ENCODE results near the gene FAM210A. TPM values are rescaled to one million over a fixed set of nuclear protein-coding genes. Genes with fewer than 3 reads are reported as not detected.
"Not testable (repeated sequence)": the region's sequence is repeated elsewhere in the genome, so short reads cannot be mapped to it uniquely, and the experiment has no call there.

FAM210A gene
- total and polyA plus RNA-seq, 2 donors, result 7.4 to 13.3 TPM

- no peak for DNase-seq (ENCODE audit: low read depth in 6 of 9, low spot score in 9 of 9)
- no peaks in the 10 kb centered on the region for H3K36me3 ChIP-seq (ENCODE audit: control insufficient read depth in 2 of 2, insufficient read depth in 2 of 2, low read length in 1 of 2)
- H3K4me3 ChIP-seq (ENCODE audit: low read length in 2 of 2), result no peak overlapping the region
- peaks cover 0 to 3% of the 10 kb centered on the region in 2 donors for H3K9me3 ChIP-seq (ENCODE audit: control insufficient read depth in 2 of 2, insufficient read depth in 1 of 2, low read length in 1 of 2)
- no peak overlapping the region for H3K27ac ChIP-seq (ENCODE audit: low read depth in 1 of 2, low read length in 1 of 2)
- 98% methylated on average over 2 of the region's 2 CpGs for WGBS
- H3K4me1 ChIP-seq (ENCODE audit: control insufficient read depth in 2 of 2, insufficient read depth in 2 of 2, low read length in 2 of 2), result peaks cover 2 to 10% of the 10 kb centered on the region in 2 donors
- H3K27me3 ChIP-seq (ENCODE audit: control insufficient read depth in 2 of 2, insufficient read depth in 1 of 2, low read length in 1 of 2), result no peaks in the 10 kb centered on the region
Measured at GRCh38 chr18:13715330-13715729, 11.0 kb downstream of the FAM210A start.

- Histone ChIP-seq H3K4me1 (ENCODE audit: control insufficient read depth in 2 of 2, insufficient read depth in 2 of 2, low read length in 2 of 2) (peaks cover 2 to 10% of the 10 kb centered on the region in 2 donors), H3K4me3 (ENCODE audit: low read length in 2 of 2) (no peak overlapping the region), H3K27ac (ENCODE audit: low read depth in 1 of 2, low read length in 1 of 2) (no peak overlapping the region), H3K36me3 (ENCODE audit: control insufficient read depth in 2 of 2, insufficient read depth in 2 of 2, low read length in 1 of 2) (no peaks in the 10 kb centered on the region), H3K9me3 (ENCODE audit: control insufficient read depth in 2 of 2, insufficient read depth in 1 of 2, low read length in 1 of 2) (peaks cover 0 to 3% of the 10 kb centered on the region in 2 donors), H3K27me3 (ENCODE audit: control insufficient read depth in 2 of 2, insufficient read depth in 1 of 2, low read length in 1 of 2) (no peaks in the 10 kb centered on the region)
- WGBS, result 95% methylated on average over 8 of the region's 8 CpGs
- DNase-seq (ENCODE audit: low read depth in 6 of 9, low spot score in 9 of 9), result no peak
Measured at GRCh38 chr18:13713455-13714055, 12.8 kb downstream of the FAM210A start.

GRCh38 chr18:13712400-13713131 is 13.8 kb downstream of the FAM210A start:
- Histone ChIP-seq H3K4me1 (ENCODE audit: control insufficient read depth in 2 of 2, insufficient read depth in 2 of 2, low read length in 2 of 2) (peaks cover 2 to 10% of the 10 kb centered on the region in 2 donors), H3K27ac (ENCODE audit: low read depth in 1 of 2, low read length in 1 of 2) (no peak overlapping the region), H3K4me3 (ENCODE audit: low read length in 2 of 2) (no peak overlapping the region), H3K9me3 (ENCODE audit: control insufficient read depth in 2 of 2, insufficient read depth in 1 of 2, low read length in 1 of 2) (peaks cover 0 to 3% of the 10 kb centered on the region in 2 donors), H3K36me3 (ENCODE audit: control insufficient read depth in 2 of 2, insufficient read depth in 2 of 2, low read length in 1 of 2) (no peaks in the 10 kb centered on the region), H3K27me3 (ENCODE audit: control insufficient read depth in 2 of 2, insufficient read depth in 1 of 2, low read length in 1 of 2) (no peaks in the 10 kb centered on the region)
- 95% methylated on average over 8 of the region's 8 CpGs for WGBS
- no peak for DNase-seq (ENCODE audit: low read depth in 6 of 9, low spot score in 9 of 9)

- Histone ChIP-seq H3K27ac (ENCODE audit: low read depth in 1 of 2, low read length in 1 of 2) (no peak overlapping the region), H3K36me3 (ENCODE audit: control insufficient read depth in 2 of 2, insufficient read depth in 2 of 2, low read length in 1 of 2) (no peaks in the 10 kb centered on the region), H3K4me1 (ENCODE audit: control insufficient read depth in 2 of 2, insufficient read depth in 2 of 2, low read length in 2 of 2) (no peaks in the 10 kb centered on the region), H3K4me3 (ENCODE audit: low read length in 2 of 2) (no peak overlapping the region), H3K27me3 (ENCODE audit: control insufficient read depth in 2 of 2, insufficient read depth in 1 of 2, low read length in 1 of 2) (no peaks in the 10 kb centered on the region), H3K9me3 (ENCODE audit: control insufficient read depth in 2 of 2, insufficient read depth in 1 of 2, low read length in 1 of 2) (peaks cover 0 to 2% of the 10 kb centered on the region in 2 donors)
- 88% methylated on average over 6 of the region's 6 CpGs for WGBS
- no peak for DNase-seq (ENCODE audit: low read depth in 6 of 9, low spot score in 9 of 9)
Measured at GRCh38 chr18:13710414-13710831, 15.9 kb downstream of the FAM210A start.

GRCh38 chr18:13703899-13704298 is 22.5 kb downstream of the FAM210A start:
- Histone ChIP-seq H3K27ac (ENCODE audit: low read depth in 1 of 2, low read length in 1 of 2) (no peak overlapping the region), H3K4me1 (ENCODE audit: control insufficient read depth in 2 of 2, insufficient read depth in 2 of 2, low read length in 2 of 2) (no peaks in the 10 kb centered on the region), H3K36me3 (ENCODE audit: control insufficient read depth in 2 of 2, insufficient read depth in 2 of 2, low read length in 1 of 2) (no peaks in the 10 kb centered on the region), H3K9me3 (ENCODE audit: control insufficient read depth in 2 of 2, insufficient read depth in 1 of 2, low read length in 1 of 2) (peaks cover 4 to 25% of the 10 kb centered on the region in 2 donors), H3K4me3 (ENCODE audit: low read length in 2 of 2) (no peak overlapping the region), H3K27me3 (ENCODE audit: control insufficient read depth in 2 of 2, insufficient read depth in 1 of 2, low read length in 1 of 2) (no peaks in the 10 kb centered on the region)
- DNase-seq (ENCODE audit: low read depth in 6 of 9, low spot score in 9 of 9), result no peak
- WGBS, result 98% methylated on average over 1 of the region's 1 CpG

- Histone ChIP-seq H3K4me3 (ENCODE audit: low read length in 2 of 2) (no peak overlapping the region), H3K27me3 (ENCODE audit: control insufficient read depth in 2 of 2, insufficient read depth in 1 of 2, low read length in 1 of 2) (no peaks in the 10 kb centered on the region), H3K27ac (ENCODE audit: low read depth in 1 of 2, low read length in 1 of 2) (no peak overlapping the region), H3K9me3 (ENCODE audit: control insufficient read depth in 2 of 2, insufficient read depth in 1 of 2, low read length in 1 of 2) (peaks cover 4 to 27% of the 10 kb centered on the region in 2 donors), H3K4me1 (ENCODE audit: control insufficient read depth in 2 of 2, insufficient read depth in 2 of 2, low read length in 2 of 2) (no peaks in the 10 kb centered on the region), H3K36me3 (ENCODE audit: control insufficient read depth in 2 of 2, insufficient read depth in 2 of 2, low read length in 1 of 2) (no peaks in the 10 kb centered on the region)
- 98% methylated on average over 1 of the region's 1 CpG for WGBS
- no peak for DNase-seq (ENCODE audit: low read depth in 6 of 9, low spot score in 9 of 9)
Measured at GRCh38 chr18:13700153-13700552, 26.2 kb downstream of the FAM210A start.

- Histone ChIP-seq H3K4me3 (ENCODE audit: low read length in 2 of 2) (no peak overlapping the region), H3K27ac (ENCODE audit: low read depth in 1 of 2, low read length in 1 of 2) (no peak overlapping the region), H3K27me3 (ENCODE audit: control insufficient read depth in 2 of 2, insufficient read depth in 1 of 2, low read length in 1 of 2) (no peaks in the 10 kb centered on the region), H3K36me3 (ENCODE audit: control insufficient read depth in 2 of 2, insufficient read depth in 2 of 2, low read length in 1 of 2) (no peaks in the 10 kb centered on the region), H3K4me1 (ENCODE audit: control insufficient read depth in 2 of 2, insufficient read depth in 2 of 2, low read length in 2 of 2) (no peaks in the 10 kb centered on the region), H3K9me3 (ENCODE audit: control insufficient read depth in 2 of 2, insufficient read depth in 1 of 2, low read length in 1 of 2) (peaks cover 1 to 20% of the 10 kb centered on the region in 2 donors)
- no peak for DNase-seq (ENCODE audit: low read depth in 6 of 9, low spot score in 9 of 9)
- 98% methylated on average over 3 of the region's 3 CpGs for WGBS
Measured at GRCh38 chr18:13696961-13697360, 29.4 kb downstream of the FAM210A start.

- WGBS, result 95% methylated on average over 5 of the region's 5 CpGs
- not testable (repeated sequence) for H3K9me3 ChIP-seq (ENCODE audit: control insufficient read depth in 2 of 2, insufficient read depth in 1 of 2, low read length in 1 of 2); H3K36me3 ChIP-seq (ENCODE audit: control insufficient read depth in 2 of 2, insufficient read depth in 2 of 2, low read length in 1 of 2); H3K4me1 ChIP-seq (ENCODE audit: control insufficient read depth in 2 of 2, insufficient read depth in 2 of 2, low read length in 2 of 2); H3K27ac ChIP-seq (ENCODE audit: low read depth in 1 of 2, low read length in 1 of 2); H3K4me3 ChIP-seq (ENCODE audit: low read length in 2 of 2); H3K27me3 ChIP-seq (ENCODE audit: control insufficient read depth in 2 of 2, insufficient read depth in 1 of 2, low read length in 1 of 2); DNase-seq (ENCODE audit: low read depth in 6 of 9, low spot score in 9 of 9)
Measured at GRCh38 chr18:13695337-13695736, 31.0 kb downstream of the FAM210A start.

- 97% methylated on average over 9 of the region's 9 CpGs for WGBS
- not testable (repeated sequence) for H3K4me3 ChIP-seq (ENCODE audit: low read length in 2 of 2); H3K9me3 ChIP-seq (ENCODE audit: control insufficient read depth in 2 of 2, insufficient read depth in 1 of 2, low read length in 1 of 2)
Measured at GRCh38 chr18:13690060-13690459, 36.3 kb downstream of the FAM210A start.

More at GRCh38 chr18:13690060-13690459, 36.3 kb downstream of the FAM210A start:
- H3K36me3 ChIP-seq (ENCODE audit: control insufficient read depth in 2 of 2, insufficient read depth in 2 of 2, low read length in 1 of 2); H3K27ac ChIP-seq (ENCODE audit: low read depth in 1 of 2, low read length in 1 of 2); DNase-seq (ENCODE audit: low read depth in 6 of 9, low spot score in 9 of 9); H3K27me3 ChIP-seq (ENCODE audit: control insufficient read depth in 2 of 2, insufficient read depth in 1 of 2, low read length in 1 of 2); H3K4me1 ChIP-seq (ENCODE audit: control insufficient read depth in 2 of 2, insufficient read depth in 2 of 2, low read length in 2 of 2): not testable (repeated sequence)

Data from thymus (tissue), 11 donors.